Measurements from ENCODE around the gene EPN2. TPM values are rescaled to one million over a fixed set of nuclear protein-coding genes. Genes with fewer than 3 reads are reported as not detected.

Gene EPN2
- total and polyA plus RNA-seq, 2 donors (not counting 1 experiment from before 2014, with no cell fraction given): 23.8 to 36.0 TPM

GRCh38 chr17:19296786-19297778 lies 59.9 kb downstream of the EPN2 start:
- TF ChIP-seq EZH2 (IDR thresholded peaks at IDR 0.05; ENCODE audit: low read length, missing control alignments) (no peak), CTCF (conservative IDR thresholded peaks at IDR 0.05 in 1 of 2, IDR thresholded peaks at IDR 0.05 in 1 of 2; ENCODE audit: low read depth in 1 of 2, low read length in 2 of 2) (no peak)
- no peak overlapping the region for H3K4me3 ChIP-seq (replicated peaks in 1 of 4; ENCODE audit: control extremely low read depth in 1 of 4, insufficient read depth in 1 of 4, low read depth in 3 of 4, low read length in 4 of 4)
- no peaks in the 10 kb centered on the region for H4K20me1 ChIP-seq (ENCODE audit: control insufficient read depth, extremely low read depth, insufficient read depth, low read length)
- H3K4me1 ChIP-seq (ENCODE audit: control insufficient read depth, extremely low read depth, insufficient read depth, low read length): no peaks in the 10 kb centered on the region
- H3K27ac ChIP-seq (ENCODE audit: insufficient read depth, low read length): no peak overlapping the region
- H3K9ac ChIP-seq (ENCODE audit: insufficient read depth, low read length): no peak overlapping the region
- no peak for DNase-seq (ENCODE audit: low read depth in 2 of 2)
- no peaks in the 10 kb centered on the region for H3K36me3 ChIP-seq (ENCODE audit: control insufficient read depth, insufficient read depth, low read length)
- H3K79me2 ChIP-seq (ENCODE audit: control insufficient read depth, insufficient read depth, low read length): peaks cover 2% of the 10 kb centered on the region
- H3K4me2 ChIP-seq (ENCODE audit: extremely low read depth, insufficient read depth, low read length): no peak overlapping the region
- H3K9me3 ChIP-seq (ENCODE audit: control insufficient read depth, insufficient read depth, low read depth, low read length): no peaks in the 10 kb centered on the region
- no peaks in the 10 kb centered on the region for H3K27me3 ChIP-seq (ENCODE audit: control insufficient read depth, insufficient read depth, low read length)
- H2AFZ ChIP-seq (ENCODE audit: low read length): no peak overlapping the region

- no peak overlapping the region for H3K4me3 ChIP-seq (replicated peaks in 1 of 4; ENCODE audit: control extremely low read depth in 1 of 4, insufficient read depth in 1 of 4, low read depth in 3 of 4, low read length in 4 of 4)
- no peak overlapping the region for H2AFZ ChIP-seq (ENCODE audit: low read length)
- TF ChIP-seq EZH2 (IDR thresholded peaks at IDR 0.05; ENCODE audit: low read length, missing control alignments) (no peak), CTCF (conservative IDR thresholded peaks at IDR 0.05 in 1 of 2, IDR thresholded peaks at IDR 0.05 in 1 of 2; ENCODE audit: low read depth in 1 of 2, low read length in 2 of 2) (no peak)
- H4K20me1 ChIP-seq (ENCODE audit: control insufficient read depth, extremely low read depth, insufficient read depth, low read length): no peaks in the 10 kb centered on the region
- H3K79me2 ChIP-seq (ENCODE audit: control insufficient read depth, insufficient read depth, low read length): peaks cover 2% of the 10 kb centered on the region
- H3K4me1 ChIP-seq (ENCODE audit: control insufficient read depth, extremely low read depth, insufficient read depth, low read length): peaks cover 3% of the 10 kb centered on the region
- no peak for DNase-seq (ENCODE audit: low read depth in 2 of 2)
- H3K27me3 ChIP-seq (ENCODE audit: control insufficient read depth, insufficient read depth, low read length): no peaks in the 10 kb centered on the region
- no peak overlapping the region for H3K4me2 ChIP-seq (ENCODE audit: extremely low read depth, insufficient read depth, low read length)
- H3K36me3 ChIP-seq (ENCODE audit: control insufficient read depth, insufficient read depth, low read length): no peaks in the 10 kb centered on the region
- no peak overlapping the region for H3K27ac ChIP-seq (ENCODE audit: insufficient read depth, low read length)
- H3K9me3 ChIP-seq (ENCODE audit: control insufficient read depth, insufficient read depth, low read depth, low read length): no peaks in the 10 kb centered on the region
- H3K9ac ChIP-seq (ENCODE audit: insufficient read depth, low read length): no peak overlapping the region
Measured at GRCh38 chr17:19298569-19299213, 61.5 kb downstream of the EPN2 start.

- peaks cover 2% of the 10 kb centered on the region for H3K79me2 ChIP-seq (ENCODE audit: control insufficient read depth, insufficient read depth, low read length)
- H3K9ac ChIP-seq (ENCODE audit: insufficient read depth, low read length): no peak overlapping the region
- H3K4me2 ChIP-seq (ENCODE audit: extremely low read depth, insufficient read depth, low read length): no peak overlapping the region
- no peak for TF ChIP-seq CTCF (conservative IDR thresholded peaks at IDR 0.05 in 1 of 2, IDR thresholded peaks at IDR 0.05 in 1 of 2; ENCODE audit: low read depth in 1 of 2, low read length in 2 of 2)
- TF ChIP-seq EZH2 (IDR thresholded peaks at IDR 0.05; ENCODE audit: low read length, missing control alignments): no peak
- H4K20me1 ChIP-seq (ENCODE audit: control insufficient read depth, extremely low read depth, insufficient read depth, low read length): no peaks in the 10 kb centered on the region
- peaks cover 6% of the 10 kb centered on the region for H3K4me1 ChIP-seq (ENCODE audit: control insufficient read depth, extremely low read depth, insufficient read depth, low read length)
- H3K27me3 ChIP-seq (ENCODE audit: control insufficient read depth, insufficient read depth, low read length): no peaks in the 10 kb centered on the region
- DNase-seq (ENCODE audit: low read depth in 2 of 2): no peak
- no peak overlapping the region for H3K4me3 ChIP-seq (replicated peaks in 1 of 4; ENCODE audit: control extremely low read depth in 1 of 4, insufficient read depth in 1 of 4, low read depth in 3 of 4, low read length in 4 of 4)
- no peak overlapping the region for H3K27ac ChIP-seq (ENCODE audit: insufficient read depth, low read length)
- H3K36me3 ChIP-seq (ENCODE audit: control insufficient read depth, insufficient read depth, low read length): no peaks in the 10 kb centered on the region
- H2AFZ ChIP-seq (ENCODE audit: low read length): no peak overlapping the region
- H3K9me3 ChIP-seq (ENCODE audit: control insufficient read depth, insufficient read depth, low read depth, low read length): no peaks in the 10 kb centered on the region
Measured at GRCh38 chr17:19299214-19299747, 62.1 kb downstream of the EPN2 start.
